Smooth muscle cell (in vitro differentiated cells): ENCODE results near the gene MEA1. TPM values are rescaled to one million over a fixed set of nuclear protein-coding genes. Genes with fewer than 3 reads are reported as not detected.

ENCODE experiments used
- DNase-seq: peaks from one replicate; lab custom pipeline; 2025; ENCODE audit not compliant: unreplicated experiment; lab: John Stamatoyannopoulos, UW
- H2AFZ ChIP-seq: fragments of 200-600 bp; sonication (generic); 2 replicates; pipeline ENCODE4 v1.6.0; 2016; ENCODE audit warnings: antibody characterized with exemption, low read depth, mild to moderate bottlenecking
- H3F3A ChIP-seq: fragments of 200-600 bp; sonication (generic); 2 replicates; pipeline ENCODE4 v1.6.0; 2017; ENCODE audit warnings: antibody characterized with exemption, low read depth
- H3K27ac ChIP-seq: fragments of 200-600 bp; sonication (generic); 2 replicates; pipeline ENCODE4 v1.5.1; 2016; ENCODE audit warnings: low read depth, mild to moderate bottlenecking
- H3K27me3 ChIP-seq: fragments of 200-600 bp; sonication (generic); 2 replicates; pipeline ENCODE4 v1.6.1; 2016; ENCODE audit warnings: low read depth, mild to moderate bottlenecking
- H3K36me3 ChIP-seq: fragments of 200-600 bp; sonication (generic); 2 replicates; pipeline ENCODE4 v1.5.1; 2016; ENCODE audit warnings: low read depth
- H3K4me1 ChIP-seq: fragments of 200-600 bp; sonication (generic); 2 replicates; pipeline ENCODE4 v1.5.1; 2016; ENCODE audit warnings: low read depth
- H3K4me2 ChIP-seq: fragments of 200-600 bp; sonication (generic); 2 replicates; pipeline ENCODE4 v1.6.0; 2016; ENCODE audit warnings: mild to moderate bottlenecking
- H3K4me3 ChIP-seq: fragments of 200-600 bp; sonication (generic); 2 replicates; pipeline ENCODE4 v1.5.1; 2016; ENCODE audit warnings: mild to moderate bottlenecking
- H3K79me2 ChIP-seq: fragments of 200-600 bp; sonication (generic); 2 replicates; pipeline ENCODE4 v1.6.0; 2016; ENCODE audit warnings: low read depth, mild to moderate bottlenecking
- H3K9ac ChIP-seq: fragments of 200-600 bp; sonication (generic); 2 replicates; pipeline ENCODE4 v1.6.0; 2016; ENCODE audit warnings: low read depth
- H3K9me3 ChIP-seq: fragments of 200-600 bp; sonication (generic); replicated peaks from 2 replicates; pipeline ENCODE4 v1.5.1; 2016; ENCODE audit warnings: low read depth
- H4K20me1 ChIP-seq: fragments of 200-600 bp; sonication (generic); 2 replicates; pipeline ENCODE4 v1.6.0; 2016; ENCODE audit warnings: low read depth
- CTCF ChIP-seq: fragments of 200-600 bp; sonication (generic); IDR thresholded peaks from 2 replicates; pipeline ENCODE4 v1.5.1; 2017; ENCODE audit warnings: borderline replicate concordance, mild to moderate bottlenecking, antibody characterized with exemption; ENCODE audit not compliant: insufficient read depth, poor library complexity, severe bottlenecking
- WGBS: methylation state at CpG from one replicate; pipeline ENCODE4 v1.1.7; 2016; ENCODE audit warnings: low lambda C conversion rate; 5-methylcytosine and 5-hydroxymethylcytosine counted together
- polyA plus RNA-seq: library from polyadenylated mRNA; unstranded; fragments of >200 nt; fragmentation: Nextera tagmentation; extraction: Ambion mirVana; gene quantifications from 2 replicates; pipeline ENCODE4 v1.2.1, GENCODE V29; 2016
- total RNA-seq: library from RNA; depleted of rRNA; stranded (reverse); fragments of >200 nt; gene quantifications from 2 replicates; pipeline ENCODE4 v1.2.3, GENCODE V29; 2014

The MEA1 gene
- total and polyA plus RNA-seq, 2 experiments from 2014 or later, result 86.7 to 154 TPM

- Histone ChIP-seq H3K4me2 (no peak overlapping the region), H3K4me1 (no peaks in the 10 kb centered on the region), H3K4me3 (no peak overlapping the region), H3F3A (no peaks in the 10 kb centered on the region), H3K27ac (no peak overlapping the region), H3K9ac (no peak overlapping the region), H3K79me2 (no peaks in the 10 kb centered on the region), H3K36me3 (no peaks in the 10 kb centered on the region), H2AFZ (no peak overlapping the region), H3K9me3 (no peaks in the 10 kb centered on the region), H4K20me1 (no peaks in the 10 kb centered on the region), H3K27me3 (peaks cover 14% of the 10 kb centered on the region)
- no peak for DNase-seq
- TF ChIP-seq CTCF, result no peak
- WGBS, result 90% methylated on average over 12 of the region's 12 CpGs
These were observed 51.6 kb downstream of the MEA1 start for GRCh38 chr6:42962096-42962495.

Other genes starting within 250 kb of the MEA1 start
- 7.2 and 7.9 TPM in 2 replicates for gene BICRAL, start 231.9 kb downstream of the MEA1 start, total RNA-seq
- 1.4 and 2.7 TPM in 2 replicates for gene BICRAL, start 231.9 kb downstream of the MEA1 start, polyA plus RNA-seq
- 64.0 and 75.4 TPM in 2 replicates for gene RPL7L1, start 134.3 kb downstream of the MEA1 start, total RNA-seq
- gene RPL7L1, start 134.3 kb downstream of the MEA1 start, polyA plus RNA-seq, result 51.7 and 57.6 TPM in 2 replicates
- not detected in 2 replicates for gene PTCRA, start 97.9 kb downstream of the MEA1 start, total RNA-seq
- not detected in 2 replicates for gene PTCRA, start 97.9 kb downstream of the MEA1 start, polyA plus RNA-seq
- gene CNPY3, start 84.5 kb downstream of the MEA1 start, total RNA-seq, result 16.3 and 20.5 TPM in 2 replicates
- 42.6 and 51.4 TPM in 2 replicates for gene CNPY3, start 84.5 kb downstream of the MEA1 start, polyA plus RNA-seq
- not detected in 2 replicates for gene GNMT, start 53.2 kb downstream of the MEA1 start, total RNA-seq
- 0.17 TPM in 1 of 2 replicates, not detected in the other for gene GNMT, start 53.2 kb downstream of the MEA1 start, polyA plus RNA-seq
- gene PEX6, start 34.8 kb downstream of the MEA1 start, total RNA-seq, result 9.7 and 11.3 TPM in 2 replicates
- gene PEX6, start 34.8 kb downstream of the MEA1 start, polyA plus RNA-seq, result 23.4 and 24.6 TPM in 2 replicates
- gene PPP2R5D, start 29.4 kb downstream of the MEA1 start, total RNA-seq, result 33.4 and 51.3 TPM in 2 replicates
- gene PPP2R5D, start 29.4 kb downstream of the MEA1 start, polyA plus RNA-seq, result 44.1 and 46.4 TPM in 2 replicates
- gene KLHDC3, start 303 bp upstream of the MEA1 start, total RNA-seq, result 51.5 and 61.8 TPM in 2 replicates
- 102 and 113 TPM in 2 replicates for gene KLHDC3, start 303 bp upstream of the MEA1 start, polyA plus RNA-seq
- gene RRP36, start 7.7 kb upstream of the MEA1 start, total RNA-seq, result 56.4 and 64.8 TPM in 2 replicates
- gene RRP36, start 7.7 kb upstream of the MEA1 start, polyA plus RNA-seq, result 71.9 and 72.7 TPM in 2 replicates
- gene CUL7, start 39.9 kb upstream of the MEA1 start, total RNA-seq, result 36.9 and 51.4 TPM in 2 replicates
- gene CUL7, start 39.9 kb upstream of the MEA1 start, polyA plus RNA-seq, result 48.7 and 49.6 TPM in 2 replicates
- 16.4 and 24.0 TPM in 2 replicates for gene MRPL2, start 45.5 kb upstream of the MEA1 start, total RNA-seq
- gene MRPL2, start 45.5 kb upstream of the MEA1 start, polyA plus RNA-seq, result 112 and 125 TPM in 2 replicates
- gene KLC4, start 45.7 kb upstream of the MEA1 start, total RNA-seq, result 13.2 and 20.0 TPM in 2 replicates
- gene KLC4, start 45.7 kb upstream of the MEA1 start, polyA plus RNA-seq, result 25.3 and 25.7 TPM in 2 replicates
- 376 and 417 TPM in 2 replicates for gene PTK7, start 62.4 kb upstream of the MEA1 start, total RNA-seq
- gene PTK7, start 62.4 kb upstream of the MEA1 start, polyA plus RNA-seq, result 596 and 598 TPM in 2 replicates
- gene SRF, start 157.3 kb upstream of the MEA1 start, total RNA-seq, result 20.6 and 22.9 TPM in 2 replicates
- 6.8 and 9.3 TPM in 2 replicates for gene SRF, start 157.3 kb upstream of the MEA1 start, polyA plus RNA-seq
- gene CUL9, start 168.2 kb upstream of the MEA1 start, total RNA-seq, result 18.8 and 22.3 TPM in 2 replicates
- gene CUL9, start 168.2 kb upstream of the MEA1 start, polyA plus RNA-seq, result 13.9 and 37.1 TPM in 2 replicates
- 18.4 and 33.8 TPM in 2 replicates for gene DNPH1, start 215.5 kb upstream of the MEA1 start, total RNA-seq
- 82.1 and 82.4 TPM in 2 replicates for gene DNPH1, start 215.5 kb upstream of the MEA1 start, polyA plus RNA-seq
- gene TTBK1, start 229.5 kb upstream of the MEA1 start, total RNA-seq, result not detected in 2 replicates
- 0.17 TPM in 1 of 2 replicates, not detected in the other for gene TTBK1, start 229.5 kb upstream of the MEA1 start, polyA plus RNA-seq